Measurements from ENCODE around the gene ATP6V1B1.

Gene ATP6V1B1

DNA sequence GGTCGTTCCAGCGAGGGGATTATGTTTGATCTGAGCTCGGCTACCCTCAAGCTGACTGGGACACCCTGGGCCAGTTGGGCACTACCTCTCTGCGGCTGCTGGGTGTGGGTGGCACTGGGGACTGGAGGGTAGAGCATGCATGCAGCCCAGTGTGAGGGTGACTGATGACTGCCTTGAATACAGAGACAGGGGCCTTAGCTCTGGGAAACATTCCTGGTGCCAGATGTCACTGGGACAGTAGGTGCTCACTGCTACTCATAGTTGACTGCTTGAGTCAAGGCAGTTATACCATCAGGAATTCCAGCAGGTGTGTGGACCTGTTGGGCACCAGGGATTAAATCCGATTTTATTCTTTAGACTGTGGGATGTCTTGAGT lies 33.6 kb upstream of the ATP6V1B1 start:
- no peak for DNase-seq

DNA sequence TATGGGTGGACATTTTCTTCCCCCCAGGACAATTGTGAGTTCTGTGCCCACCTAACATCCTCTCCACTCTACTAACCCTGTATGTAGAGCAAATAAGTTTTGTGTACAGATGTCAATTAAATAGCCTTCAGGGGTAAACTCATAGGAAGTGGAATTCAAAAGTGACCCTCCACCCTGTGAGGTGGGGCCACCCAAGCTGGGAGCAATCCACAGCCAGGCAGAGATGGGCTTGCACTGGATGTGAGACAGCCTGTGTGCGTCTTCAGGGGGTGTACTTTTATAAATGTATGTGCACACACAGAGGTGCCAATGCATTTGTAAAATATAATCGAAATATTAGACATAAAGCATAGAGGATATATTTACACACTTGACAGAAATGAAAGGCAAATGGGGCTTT lies 33.1 kb upstream of the ATP6V1B1 start:
- DNase-seq: no peak

DNA sequence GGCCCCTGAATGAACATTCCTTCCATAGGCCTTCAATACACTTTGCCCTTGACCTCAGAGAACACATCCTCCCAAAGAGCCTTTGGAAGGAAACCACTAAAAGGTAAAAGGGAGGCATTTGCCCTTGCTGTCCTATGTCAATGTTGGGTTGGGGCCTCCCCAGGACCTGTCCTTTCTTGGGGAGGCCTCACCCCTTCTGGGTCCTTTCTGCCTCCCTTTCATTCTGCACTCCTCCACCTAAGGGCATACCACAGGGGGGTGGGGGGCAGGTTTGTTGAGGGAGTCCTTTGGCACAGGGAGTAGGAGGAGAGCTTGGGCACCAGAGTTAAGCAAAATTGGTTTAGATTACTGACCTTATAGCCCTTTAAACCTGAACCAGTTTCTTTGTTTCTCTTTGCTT lies 32.5 kb upstream of the ATP6V1B1 start:
- DNase-seq: no peak

DNA sequence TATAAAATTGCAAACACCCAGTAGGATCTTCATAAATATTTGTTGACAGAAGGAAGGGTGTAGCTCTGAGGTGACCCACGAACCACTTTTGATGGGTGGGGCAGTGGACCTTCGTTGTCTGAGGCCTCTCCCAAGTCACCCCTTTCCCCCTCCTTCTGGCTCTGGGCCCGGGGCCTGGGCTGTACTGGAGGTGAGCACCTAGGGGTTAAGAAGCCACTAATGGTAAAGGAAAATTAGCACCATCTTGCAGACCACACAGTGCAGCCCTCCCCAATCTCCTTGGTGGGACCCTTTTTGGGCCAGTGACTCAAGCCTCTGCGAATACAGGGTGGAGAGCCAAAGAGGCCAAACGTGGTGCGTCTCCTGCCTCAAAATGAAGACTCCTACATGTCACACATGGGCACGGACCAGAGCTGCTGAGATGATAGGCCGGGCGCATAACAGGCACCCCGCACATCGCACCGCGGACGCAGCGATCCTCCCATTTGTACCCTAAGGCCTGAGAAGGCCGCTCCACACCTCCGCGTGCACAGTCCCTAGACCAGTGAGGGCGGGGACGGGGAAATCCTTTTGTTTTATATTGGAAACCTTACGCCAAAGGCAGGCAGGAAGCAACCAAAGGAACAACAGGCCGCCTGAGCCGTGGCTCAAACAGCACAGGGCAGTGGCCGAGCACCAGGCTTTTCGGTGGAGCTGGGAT lies 31.9 kb upstream of the ATP6V1B1 start:
- DNase-seq: no peak

DNA sequence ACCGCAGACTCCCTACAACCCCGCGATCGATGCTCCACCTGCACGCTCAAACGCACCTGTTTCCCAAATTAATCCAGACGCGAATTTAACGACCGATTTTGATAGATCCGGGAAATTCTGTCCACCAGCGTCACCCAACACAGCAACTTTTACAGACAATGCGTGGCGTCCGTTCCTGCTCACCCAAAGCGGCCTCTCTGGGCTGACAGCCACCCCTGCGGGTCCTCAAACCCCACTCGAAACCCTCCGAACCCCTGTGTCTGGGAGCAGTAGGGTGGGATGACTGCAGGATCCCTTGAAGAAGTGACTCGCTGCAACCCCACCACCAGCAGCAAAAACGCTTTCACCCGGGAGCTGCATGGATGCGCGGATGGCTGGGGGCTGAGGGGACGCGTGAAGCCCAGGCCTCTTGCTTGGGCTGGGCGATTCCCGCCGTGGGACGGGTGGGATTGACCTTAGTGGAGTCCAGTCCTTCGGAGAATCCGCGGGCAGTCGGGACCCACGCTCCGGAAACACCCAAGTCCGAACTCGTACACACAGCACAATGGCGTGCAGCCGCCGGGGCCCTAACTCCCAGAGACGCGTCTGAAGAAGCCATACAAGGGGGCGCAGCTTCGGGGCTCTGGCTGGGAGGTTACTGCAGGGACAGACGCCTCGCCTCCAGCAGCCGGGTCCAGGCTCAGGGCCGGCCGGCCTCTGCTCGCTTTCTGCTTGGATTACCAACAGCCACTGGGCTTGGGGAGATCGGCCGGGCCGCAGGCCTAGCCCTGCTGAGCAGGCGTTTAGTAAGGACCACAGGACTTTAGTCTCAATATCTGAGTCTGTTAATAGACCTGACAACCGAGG lies 31.1 kb upstream of the ATP6V1B1 start:
- no peak for DNase-seq

DNA sequence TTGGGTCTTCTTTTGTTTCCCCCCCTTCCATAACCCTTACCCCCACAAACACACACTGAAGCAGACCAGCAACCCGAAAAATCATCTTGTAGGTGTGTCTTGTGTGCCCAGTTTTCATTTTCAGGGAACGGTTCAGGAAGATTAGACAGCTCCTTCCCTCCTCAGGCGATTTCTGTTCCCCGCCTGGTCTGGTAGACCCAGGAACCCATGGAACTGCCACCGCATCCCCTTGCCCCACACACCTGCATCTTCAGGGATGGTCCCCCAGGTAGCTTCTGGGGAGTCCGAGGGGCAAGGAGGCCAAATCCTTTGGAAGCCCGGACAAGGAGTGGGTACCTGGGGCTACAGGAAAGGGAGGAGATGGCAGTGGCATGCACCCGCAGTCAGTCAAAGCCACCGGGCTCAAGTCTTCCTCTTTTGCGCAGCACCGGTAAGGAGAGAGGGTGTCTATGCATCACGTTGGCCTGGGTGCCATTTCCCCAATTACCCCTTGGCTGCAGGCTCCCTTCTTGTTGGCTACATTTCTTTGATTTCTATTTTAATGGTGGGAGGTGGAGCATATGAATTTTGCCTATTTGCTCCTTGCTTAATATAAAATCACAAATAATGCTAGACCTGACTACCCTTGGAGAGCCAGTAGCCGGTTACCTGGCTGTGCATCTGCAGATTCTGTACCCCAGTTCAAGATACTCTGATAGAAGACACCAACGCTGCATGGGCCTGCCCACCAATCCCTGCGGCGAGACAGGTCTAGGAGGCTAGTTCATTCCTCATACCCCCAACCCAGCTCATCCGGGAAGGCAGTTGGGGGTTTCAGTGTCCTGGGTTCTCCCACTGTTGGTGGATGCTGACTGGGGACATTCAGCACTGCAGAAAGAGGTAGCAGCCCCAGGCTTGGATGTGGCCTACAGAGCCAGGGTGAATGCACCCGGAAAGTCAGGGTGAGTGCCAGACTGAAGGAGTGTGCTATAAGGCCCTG lies 30.0 kb upstream of the ATP6V1B1 start:
- no peak for DNase-seq

DNA sequence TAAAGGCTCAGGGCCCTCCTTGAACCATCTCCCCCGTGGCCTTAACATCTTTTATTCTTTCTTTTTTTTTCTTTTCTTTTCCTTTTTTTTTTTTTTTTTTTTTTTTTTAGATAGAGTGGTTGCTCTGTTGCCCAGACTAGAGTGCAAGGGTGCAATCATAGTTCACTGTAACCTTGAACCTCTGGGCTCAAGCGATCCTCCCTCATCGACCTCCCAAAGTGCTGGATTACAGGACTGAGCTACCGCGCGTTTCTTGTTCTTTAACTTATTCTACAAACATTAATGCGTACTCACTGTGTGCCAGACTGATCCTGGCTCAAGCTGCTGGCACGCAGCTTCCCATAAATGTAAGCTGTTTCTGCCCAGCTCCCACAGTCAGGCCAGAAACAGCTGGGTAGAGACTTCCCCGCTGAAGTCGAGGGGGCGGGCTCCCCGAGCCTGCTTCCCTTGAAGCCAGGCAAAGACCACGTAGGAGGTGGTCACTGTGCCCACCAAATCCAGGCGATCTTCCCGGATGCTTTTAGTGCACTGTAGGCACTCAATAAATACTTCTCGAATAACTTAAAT lies 29.2 kb upstream of the ATP6V1B1 start:
- no peak for DNase-seq

DNA sequence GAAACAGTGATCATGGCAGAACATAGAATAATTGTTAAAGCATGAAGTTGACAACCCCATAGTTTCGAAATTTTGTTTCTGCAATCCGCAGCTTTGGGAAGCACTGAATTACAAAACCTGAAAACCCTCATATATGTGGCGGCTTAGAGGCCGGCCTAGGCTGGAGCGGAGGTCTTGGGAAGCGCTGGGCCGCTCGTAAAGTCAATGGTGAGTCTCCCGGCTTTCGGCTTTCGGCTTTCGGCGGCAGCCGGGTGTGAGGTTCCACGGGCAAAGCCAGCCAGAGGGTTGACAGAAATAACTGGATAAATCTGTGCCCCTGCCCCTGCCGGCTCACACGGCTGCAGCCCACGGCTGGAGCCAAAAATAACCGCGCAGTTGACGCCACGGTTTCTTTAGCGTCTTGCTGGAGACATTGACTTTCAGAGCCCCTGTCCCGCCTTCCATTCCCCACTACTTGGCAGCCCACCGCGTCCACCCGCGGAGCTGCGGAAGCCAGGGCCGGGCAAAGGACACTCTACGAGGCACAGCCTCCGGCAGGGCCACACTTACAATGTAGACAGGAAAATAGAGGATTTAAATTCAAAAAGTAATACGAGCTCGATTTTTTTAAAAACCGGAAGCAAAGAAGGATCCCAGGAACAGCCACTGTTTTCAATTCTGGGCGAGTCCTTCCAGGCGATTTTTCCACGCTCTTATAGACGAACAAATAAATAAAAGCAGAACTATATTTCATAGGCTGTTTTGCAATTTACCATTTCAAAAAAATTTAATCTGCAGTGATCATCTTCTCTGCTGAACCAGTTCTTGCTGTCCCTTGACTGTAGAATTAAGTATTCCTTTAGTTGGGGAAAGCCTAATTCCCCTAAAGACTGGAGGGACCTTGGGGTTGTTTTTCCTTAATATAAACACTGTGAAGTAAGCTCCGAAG lies 28.3 kb upstream of the ATP6V1B1 start:
- DNase-seq: no peak

DNA sequence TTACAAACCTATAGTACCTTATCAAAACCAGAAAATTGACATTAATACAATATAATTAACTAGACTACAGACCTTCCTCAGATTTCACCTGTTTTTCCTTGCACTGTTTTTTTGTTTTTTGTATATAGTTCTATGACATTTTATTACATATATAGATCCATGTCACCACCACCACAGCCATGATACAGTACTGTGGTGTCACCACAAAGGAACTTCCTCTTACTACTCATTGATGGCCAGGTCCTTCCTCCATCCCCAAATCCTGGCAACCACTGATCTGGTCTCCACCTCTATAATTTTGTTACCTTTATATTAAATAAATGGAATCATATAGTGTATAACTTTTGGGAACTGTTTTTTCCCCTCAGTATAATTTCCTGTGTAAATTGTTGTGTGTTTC lies 19.4 kb upstream of the ATP6V1B1 start:
- no peak for DNase-seq

DNA sequence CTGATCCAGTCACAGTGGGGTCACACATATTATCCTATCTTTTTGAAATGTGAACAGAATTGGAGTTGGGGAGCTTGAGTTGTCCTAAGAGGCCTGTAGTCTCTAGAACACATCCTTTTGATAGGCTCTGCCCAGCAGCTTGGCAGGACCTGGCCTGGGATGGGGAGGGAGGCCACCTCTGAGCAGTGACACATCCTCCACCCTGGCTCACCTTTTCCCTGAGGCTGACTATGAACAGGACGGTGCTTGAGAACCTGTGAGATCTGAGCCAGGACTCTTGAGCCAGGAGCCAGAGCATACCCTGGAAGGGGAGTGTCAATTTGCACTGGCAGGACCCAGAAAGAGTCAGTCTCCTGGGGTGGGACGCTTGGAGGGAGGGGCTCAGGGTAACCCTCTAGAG lies 17.7 kb upstream of the ATP6V1B1 start:
- no peak for DNase-seq

DNA sequence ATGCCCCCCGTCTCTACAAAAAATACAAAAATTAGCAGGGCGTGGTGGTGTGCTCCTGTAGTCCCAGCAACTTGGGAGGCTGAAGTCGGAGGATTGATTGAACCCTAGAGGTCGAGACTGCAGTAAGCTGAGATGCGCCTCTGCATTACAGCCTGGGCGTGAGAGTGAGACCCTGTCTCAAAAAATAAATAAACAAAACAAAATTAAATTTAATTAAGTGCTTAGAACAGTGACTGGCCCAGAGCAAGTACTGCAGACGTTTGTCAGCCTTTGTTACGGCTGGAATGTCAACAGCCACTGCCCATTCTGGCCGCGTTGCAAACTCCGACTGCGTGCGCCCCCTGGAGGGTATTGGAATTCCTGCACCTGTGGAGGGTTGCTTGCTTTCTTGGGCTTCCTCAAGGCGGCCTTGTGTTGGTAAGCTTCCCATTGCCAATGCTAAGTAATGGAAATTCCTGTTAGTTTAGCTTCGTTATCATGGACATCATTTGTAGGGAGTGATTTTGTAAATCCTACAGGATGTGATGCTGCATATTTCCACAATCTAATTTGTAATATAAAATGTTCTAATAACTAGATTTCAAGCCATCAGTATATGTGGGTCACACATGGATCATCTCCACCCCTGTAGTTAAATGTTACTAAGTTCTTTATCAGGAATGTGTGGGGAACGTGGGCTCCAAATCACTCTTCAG lies 15.9 kb upstream of the ATP6V1B1 start:
- DNase-seq: peak; percentile 78

DNA sequence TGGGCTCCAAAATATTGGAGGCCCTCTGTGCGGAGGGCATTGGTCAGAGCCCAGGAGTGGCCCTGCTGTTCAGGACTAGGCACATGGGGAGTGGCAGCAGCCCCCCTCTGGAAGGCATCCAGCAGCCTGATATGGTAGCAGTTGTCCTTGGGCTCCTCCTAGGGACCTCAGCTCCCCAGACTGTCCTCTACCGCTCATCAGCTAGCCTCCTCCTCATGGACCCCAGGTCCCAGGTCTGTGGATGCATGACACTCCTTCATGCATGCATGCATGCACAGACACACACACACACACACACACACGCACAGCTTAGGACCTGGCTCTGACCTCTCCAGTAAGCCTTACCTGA lies 15.4 kb upstream of the ATP6V1B1 start:
- DNase-seq: no peak

DNA sequence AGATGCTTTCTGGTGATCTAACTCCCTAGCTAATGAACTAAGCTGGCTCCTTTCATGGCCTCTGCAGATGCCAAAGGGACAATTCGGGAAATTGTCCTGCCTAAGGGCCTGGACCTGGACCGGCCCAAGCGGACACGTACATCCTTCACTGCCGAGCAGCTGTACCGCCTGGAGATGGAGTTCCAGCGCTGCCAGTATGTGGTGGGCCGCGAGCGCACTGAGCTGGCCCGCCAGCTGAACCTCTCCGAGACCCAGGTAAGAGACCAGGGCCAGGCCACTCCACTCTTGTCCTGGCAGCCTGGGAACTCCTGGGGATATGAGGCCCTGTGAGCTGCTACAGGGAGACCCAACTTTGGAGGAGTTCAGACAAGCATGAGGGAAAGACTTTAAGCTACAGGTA lies 14.7 kb upstream of the ATP6V1B1 start:
- DNase-seq: no peak

DNA sequence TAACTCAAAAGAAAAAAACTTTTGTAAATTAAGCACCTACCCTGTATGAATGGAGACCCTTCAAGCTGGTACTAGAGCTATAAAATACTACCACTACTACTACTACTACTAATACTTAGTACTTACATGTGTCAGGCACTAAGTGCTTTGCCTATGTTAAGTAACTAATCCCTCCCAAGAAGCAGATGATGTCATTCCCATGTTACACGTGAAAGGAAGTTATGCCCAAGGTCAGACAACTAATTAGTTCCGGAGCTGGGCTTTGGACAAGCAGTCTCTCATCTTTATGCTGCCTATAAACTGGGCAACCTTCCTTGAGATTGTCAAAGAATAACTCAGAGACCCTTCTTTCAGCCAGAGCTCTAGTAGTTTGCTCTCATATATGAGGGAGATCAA lies 13.9 kb upstream of the ATP6V1B1 start:
- no peak for DNase-seq

DNA sequence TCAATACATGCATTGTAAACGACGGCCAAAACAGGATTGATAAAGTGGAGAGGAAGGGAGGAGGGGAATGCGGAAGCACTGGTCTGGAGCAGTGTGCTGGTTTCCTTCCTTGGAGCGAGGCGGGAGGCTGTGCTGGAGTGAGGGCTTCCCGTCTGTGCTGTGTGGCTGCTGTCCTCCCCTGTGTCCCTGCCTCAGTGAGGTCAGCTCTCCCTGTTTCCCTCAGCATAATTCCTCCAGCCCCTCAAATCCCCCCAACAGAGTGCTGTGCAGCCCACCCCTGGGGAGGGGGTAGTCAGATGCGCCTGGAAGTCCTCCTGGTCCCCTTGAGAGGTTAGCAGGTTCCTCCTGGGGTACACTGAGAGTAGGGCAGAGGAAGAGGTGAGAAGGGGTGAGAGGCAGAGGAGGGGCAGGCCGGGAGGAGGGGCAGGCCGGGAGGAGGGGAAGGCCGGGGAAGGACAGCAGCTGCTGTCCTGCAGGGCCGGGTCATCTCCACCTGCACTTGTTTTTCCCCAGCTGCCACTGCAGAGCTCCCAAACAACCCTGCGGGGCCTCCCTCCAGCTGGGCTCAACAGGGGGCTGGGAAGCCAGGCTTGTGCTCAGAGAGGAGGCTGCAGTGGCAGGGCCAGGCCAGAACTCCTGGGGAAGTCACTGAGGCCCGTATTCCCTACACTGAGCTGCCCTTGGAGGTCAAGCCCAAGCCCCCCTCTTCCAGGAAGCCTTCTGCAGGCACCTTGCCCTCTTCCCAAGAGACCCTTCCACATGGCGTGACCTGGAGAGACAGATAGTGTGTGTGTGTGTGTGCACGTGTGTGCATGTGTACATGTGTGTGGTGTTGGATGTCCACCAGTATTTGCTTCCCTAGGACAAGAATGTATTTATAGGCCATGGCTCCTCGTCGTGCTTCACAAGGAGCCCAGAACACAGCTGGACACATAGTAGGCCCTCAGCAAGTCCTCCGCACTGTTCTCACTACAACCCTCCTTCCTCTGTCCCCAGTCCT lies 13.2 kb upstream of the ATP6V1B1 start:
- DNase-seq: no peak

DNA sequence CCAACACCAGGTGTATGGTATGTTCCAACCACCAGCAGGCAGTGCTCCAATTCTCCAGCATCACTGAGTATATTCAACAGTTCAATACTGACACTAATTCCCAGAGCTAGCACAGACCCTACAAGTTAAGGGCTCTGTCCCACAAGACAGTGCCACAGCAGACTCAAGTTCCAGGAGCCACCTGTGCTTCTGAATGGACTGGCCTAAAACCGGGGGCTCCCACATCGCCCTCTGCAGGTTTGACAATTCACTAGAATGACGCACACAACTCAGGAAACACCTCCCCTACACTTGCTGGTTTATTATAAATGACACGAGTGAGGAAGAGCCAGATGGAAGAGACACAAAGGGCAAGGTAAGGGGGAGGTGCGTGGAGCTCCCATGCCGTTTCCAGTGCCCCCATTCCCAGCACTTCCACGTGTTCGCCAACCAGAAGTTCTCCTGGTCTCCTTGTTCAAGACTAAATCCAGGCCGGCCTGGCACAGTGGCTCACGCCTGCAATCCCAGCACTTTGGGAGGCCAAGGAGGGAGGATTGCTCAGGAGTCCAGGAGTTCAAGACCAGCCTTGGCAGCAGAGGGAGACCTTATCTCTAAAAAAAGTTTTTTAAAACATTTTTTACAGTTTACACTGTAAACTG lies 12.2 kb upstream of the ATP6V1B1 start:
- no peak for DNase-seq

DNA sequence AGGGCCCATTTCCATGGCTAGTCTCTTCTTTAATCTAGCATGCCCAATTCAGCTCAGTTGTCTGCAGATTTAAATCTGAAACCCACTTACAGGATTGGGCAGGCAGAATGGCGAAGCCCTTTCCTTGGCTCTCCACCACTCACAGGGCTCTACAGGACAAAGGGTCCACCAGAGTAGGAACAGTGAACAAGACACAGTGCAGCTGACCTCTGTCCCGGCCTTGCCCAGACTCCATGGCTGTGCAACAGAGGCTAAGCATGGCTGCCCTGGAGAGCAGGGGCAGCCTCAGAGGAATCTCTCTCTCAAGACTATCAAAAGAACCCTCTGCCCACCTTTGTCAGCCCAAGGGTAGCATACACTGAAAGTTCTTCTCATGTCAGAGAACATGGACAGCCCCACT lies 9.7 kb upstream of the ATP6V1B1 start:
- no peak for DNase-seq

DNA sequence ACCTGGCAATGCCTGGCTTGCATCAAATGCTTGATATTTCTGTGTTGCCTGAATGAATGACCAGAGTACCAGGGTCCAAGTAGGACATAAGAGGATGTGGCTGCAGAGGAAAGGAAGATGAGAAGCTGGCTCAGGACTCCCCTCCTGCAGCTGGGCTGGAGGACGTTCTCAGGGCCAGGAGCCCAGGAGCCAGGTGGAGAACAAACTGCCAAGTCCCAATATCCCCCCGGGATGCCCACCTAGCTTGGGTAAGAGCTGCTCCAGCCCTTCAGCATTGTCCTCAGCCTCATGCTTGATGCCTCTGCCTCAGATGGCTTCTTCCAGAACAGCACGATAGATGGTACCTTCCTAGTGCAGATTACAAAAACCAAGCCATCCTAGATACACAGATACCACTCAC lies 8.6 kb upstream of the ATP6V1B1 start:
- no peak for DNase-seq

DNA sequence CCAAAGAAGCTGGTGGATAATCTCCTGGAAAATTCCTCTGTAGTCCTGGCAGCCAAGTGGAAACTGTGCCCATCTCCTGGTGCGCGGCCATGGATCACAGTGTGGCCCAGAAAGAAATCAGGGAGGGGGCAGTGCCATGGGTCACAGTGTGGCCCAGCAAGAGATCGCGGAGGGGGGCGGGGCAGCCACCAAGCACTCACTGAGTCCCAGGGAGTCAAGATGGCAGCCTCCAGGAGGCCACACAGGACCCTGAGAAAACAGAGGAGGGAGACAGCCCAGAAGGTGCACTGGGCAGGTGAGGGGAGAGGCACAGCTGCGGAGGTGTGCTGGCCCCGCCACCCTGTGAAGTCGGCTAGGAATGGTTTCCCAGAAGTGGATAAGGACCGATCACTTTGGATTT lies 8.1 kb upstream of the ATP6V1B1 start:
- no peak for DNase-seq

DNA sequence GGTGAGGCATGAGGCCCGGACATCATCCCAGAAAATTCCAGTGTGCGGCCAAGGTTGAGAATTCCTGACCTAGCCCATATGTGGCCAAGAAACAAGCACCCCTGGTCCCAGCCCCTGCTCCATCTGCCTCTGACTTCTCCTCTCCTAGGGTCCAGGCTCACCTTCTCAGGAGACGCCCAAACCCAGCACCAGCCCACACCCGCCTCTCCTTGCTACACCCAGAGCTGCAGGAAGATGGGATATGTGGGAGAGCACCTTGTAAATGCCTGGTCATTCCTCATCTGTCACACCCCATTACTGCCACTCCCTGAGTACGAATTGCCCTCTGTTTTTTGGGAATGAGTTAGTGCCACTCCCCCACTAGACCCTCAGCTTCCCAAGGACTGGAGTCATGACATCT lies 7.3 kb upstream of the ATP6V1B1 start:
- DNase-seq: no peak

Data from midbrain (tissue), 1 donor.